ENCODE results near the gene DBX1. TPM values are rescaled to one million over a fixed set of nuclear protein-coding genes. Genes with fewer than 3 reads are reported as not detected.

DBX1 gene
- total and polyA plus RNA-seq, 4 donors, result not detected

DNA sequence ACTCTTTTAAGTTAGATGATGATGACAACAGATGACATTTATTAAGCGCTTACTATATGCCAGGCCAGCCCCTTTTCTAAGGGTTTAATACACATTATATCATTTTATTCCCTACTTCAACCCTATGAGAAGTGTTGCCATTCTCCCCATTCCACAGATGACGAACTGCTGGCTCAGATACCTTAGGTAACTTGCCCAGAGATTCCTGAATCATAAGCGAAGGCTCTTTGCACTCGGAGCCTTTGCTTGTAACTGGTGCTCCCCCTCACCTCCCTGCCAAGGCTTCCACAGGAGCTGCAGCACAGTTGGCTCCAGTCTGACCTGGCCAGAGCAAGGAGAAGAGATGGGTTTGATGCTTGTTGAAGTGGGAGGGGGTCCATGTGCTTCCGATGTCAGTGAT lies 43.0 kb downstream of the DBX1 start:
- WGBS, result 91% methylated on average over 5 of the region's 5 CpGs
- H3K9ac ChIP-seq (ENCODE audit: low read depth in 1 of 2, low read length in 2 of 2), result no peak overlapping the region
- no peak overlapping the region for H3K27ac ChIP-seq (ENCODE audit: low read depth in 1 of 2, low read length in 2 of 2)
- H3K4me3 ChIP-seq (ENCODE audit: low read depth in 1 of 3, low read length in 3 of 3), result no peak overlapping the region
- DNase-seq (ENCODE audit: low spot score), result no peak
- H3K4me1 ChIP-seq (ENCODE audit: control insufficient read depth in 4 of 4, insufficient read depth in 4 of 4, low read length in 3 of 4), result no peaks in the 10 kb centered on the region
- TF ChIP-seq SP1 (IDR thresholded peaks at IDR 0.05) (no peak), FOXA1 (IDR thresholded peaks at IDR 0.05) (no peak), RAD21 (IDR thresholded peaks at IDR 0.05) (no peak), GABPA (IDR thresholded peaks at IDR 0.05 in 1 of 2, conservative IDR thresholded peaks at IDR 0.05 in 1 of 2) (no peak), FOXA2 (IDR thresholded peaks at IDR 0.05) (no peak), HNF4A (conservative IDR thresholded peaks at IDR 0.05) (no peak), TAF1 (conservative IDR thresholded peaks at IDR 0.05) (no peak), YY1 (IDR thresholded peaks at IDR 0.05) (no peak), JUND (IDR thresholded peaks at IDR 0.05) (no peak), HNF4G (IDR thresholded peaks at IDR 0.05) (no peak), NR2F2 (IDR thresholded peaks at IDR 0.05) (no peak), EGR1 (IDR thresholded peaks at IDR 0.05; ENCODE audit: low read depth in 2 of 2) (no peak), RXRA (IDR thresholded peaks at IDR 0.05) (no peak)
- TF ChIP-seq, protein P1, sequence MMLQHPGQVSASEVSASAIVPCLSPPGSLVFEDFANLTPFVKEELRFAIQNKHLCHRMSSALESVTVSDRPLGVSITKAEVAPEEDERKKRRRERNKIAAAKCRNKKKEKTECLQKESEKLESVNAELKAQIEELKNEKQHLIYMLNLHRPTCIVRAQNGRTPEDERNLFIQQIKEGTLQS (IDR thresholded peaks at IDR 0.05), result no peak
- TF ChIP-seq, protein P2, sequence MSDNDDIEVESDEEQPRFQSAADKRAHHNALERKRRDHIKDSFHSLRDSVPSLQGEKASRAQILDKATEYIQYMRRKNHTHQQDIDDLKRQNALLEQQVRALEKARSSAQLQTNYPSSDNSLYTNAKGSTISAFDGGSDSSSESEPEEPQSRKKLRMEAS (IDR thresholded peaks at IDR 0.05), result no peak
- TF ChIP-seq, protein P3, sequence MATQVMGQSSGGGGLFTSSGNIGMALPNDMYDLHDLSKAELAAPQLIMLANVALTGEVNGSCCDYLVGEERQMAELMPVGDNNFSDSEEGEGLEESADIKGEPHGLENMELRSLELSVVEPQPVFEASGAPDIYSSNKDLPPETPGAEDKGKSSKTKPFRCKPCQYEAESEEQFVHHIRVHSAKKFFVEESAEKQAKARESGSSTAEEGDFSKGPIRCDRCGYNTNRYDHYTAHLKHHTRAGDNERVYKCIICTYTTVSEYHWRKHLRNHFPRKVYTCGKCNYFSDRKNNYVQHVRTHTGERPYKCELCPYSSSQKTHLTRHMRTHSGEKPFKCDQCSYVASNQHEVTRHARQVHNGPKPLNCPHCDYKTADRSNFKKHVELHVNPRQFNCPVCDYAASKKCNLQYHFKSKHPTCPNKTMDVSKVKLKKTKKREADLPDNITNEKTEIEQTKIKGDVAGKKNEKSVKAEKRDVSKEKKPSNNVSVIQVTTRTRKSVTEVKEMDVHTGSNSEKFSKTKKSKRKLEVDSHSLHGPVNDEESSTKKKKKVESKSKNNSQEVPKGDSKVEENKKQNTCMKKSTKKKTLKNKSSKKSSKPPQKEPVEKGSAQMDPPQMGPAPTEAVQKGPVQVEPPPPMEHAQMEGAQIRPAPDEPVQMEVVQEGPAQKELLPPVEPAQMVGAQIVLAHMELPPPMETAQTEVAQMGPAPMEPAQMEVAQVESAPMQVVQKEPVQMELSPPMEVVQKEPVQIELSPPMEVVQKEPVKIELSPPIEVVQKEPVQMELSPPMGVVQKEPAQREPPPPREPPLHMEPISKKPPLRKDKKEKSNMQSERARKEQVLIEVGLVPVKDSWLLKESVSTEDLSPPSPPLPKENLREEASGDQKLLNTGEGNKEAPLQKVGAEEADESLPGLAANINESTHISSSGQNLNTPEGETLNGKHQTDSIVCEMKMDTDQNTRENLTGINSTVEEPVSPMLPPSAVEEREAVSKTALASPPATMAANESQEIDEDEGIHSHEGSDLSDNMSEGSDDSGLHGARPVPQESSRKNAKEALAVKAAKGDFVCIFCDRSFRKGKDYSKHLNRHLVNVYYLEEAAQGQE (IDR thresholded peaks at IDR 0.05), result no peak
- TF ChIP-seq, protein P4, sequence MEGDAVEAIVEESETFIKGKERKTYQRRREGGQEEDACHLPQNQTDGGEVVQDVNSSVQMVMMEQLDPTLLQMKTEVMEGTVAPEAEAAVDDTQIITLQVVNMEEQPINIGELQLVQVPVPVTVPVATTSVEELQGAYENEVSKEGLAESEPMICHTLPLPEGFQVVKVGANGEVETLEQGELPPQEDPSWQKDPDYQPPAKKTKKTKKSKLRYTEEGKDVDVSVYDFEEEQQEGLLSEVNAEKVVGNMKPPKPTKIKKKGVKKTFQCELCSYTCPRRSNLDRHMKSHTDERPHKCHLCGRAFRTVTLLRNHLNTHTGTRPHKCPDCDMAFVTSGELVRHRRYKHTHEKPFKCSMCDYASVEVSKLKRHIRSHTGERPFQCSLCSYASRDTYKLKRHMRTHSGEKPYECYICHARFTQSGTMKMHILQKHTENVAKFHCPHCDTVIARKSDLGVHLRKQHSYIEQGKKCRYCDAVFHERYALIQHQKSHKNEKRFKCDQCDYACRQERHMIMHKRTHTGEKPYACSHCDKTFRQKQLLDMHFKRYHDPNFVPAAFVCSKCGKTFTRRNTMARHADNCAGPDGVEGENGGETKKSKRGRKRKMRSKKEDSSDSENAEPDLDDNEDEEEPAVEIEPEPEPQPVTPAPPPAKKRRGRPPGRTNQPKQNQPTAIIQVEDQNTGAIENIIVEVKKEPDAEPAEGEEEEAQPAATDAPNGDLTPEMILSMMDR (IDR thresholded peaks at IDR 0.05; ENCODE audit: low read depth, low read length, missing input control), result no peak
- TF ChIP-seq, protein P5, sequence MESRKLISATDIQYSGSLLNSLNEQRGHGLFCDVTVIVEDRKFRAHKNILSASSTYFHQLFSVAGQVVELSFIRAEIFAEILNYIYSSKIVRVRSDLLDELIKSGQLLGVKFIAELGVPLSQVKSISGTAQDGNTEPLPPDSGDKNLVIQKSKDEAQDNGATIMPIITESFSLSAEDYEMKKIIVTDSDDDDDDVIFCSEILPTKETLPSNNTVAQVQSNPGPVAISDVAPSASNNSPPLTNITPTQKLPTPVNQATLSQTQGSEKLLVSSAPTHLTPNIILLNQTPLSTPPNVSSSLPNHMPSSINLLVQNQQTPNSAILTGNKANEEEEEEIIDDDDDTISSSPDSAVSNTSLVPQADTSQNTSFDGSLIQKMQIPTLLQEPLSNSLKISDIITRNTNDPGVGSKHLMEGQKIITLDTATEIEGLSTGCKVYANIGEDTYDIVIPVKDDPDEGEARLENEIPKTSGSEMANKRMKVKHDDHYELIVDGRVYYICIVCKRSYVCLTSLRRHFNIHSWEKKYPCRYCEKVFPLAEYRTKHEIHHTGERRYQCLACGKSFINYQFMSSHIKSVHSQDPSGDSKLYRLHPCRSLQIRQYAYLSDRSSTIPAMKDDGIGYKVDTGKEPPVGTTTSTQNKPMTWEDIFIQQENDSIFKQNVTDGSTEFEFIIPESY (IDR thresholded peaks at IDR 0.05), result no peak
- no peaks in the 10 kb centered on the region for H3K27me3 ChIP-seq (ENCODE audit: control insufficient read depth in 4 of 4, insufficient read depth in 4 of 4, low read length in 3 of 4)
- no peaks in the 10 kb centered on the region for H3K9me3 ChIP-seq (ENCODE audit: control insufficient read depth in 4 of 4, low read length in 3 of 4)
- peaks cover 4 to 40% (median 38%) of the 10 kb centered on the region in 4 donors for H3K36me3 ChIP-seq (ENCODE audit: control insufficient read depth in 4 of 4, insufficient read depth in 3 of 4, low read depth in 1 of 4, low read length in 3 of 4)
